HUES64 (cell line): ENCODE results near the gene DSCAML1.

Source experiments
- H3K27ac ChIP-seq: 2 replicates; pipeline ENCODE4 v1.7.0; 2013; ENCODE audit warnings: low read depth, low read length, inconsistent platforms
- H3K27me3 ChIP-seq: 2 replicates; pipeline ENCODE4 v1.6.1; 2013; ENCODE audit warnings: mild to moderate bottlenecking, low read length; ENCODE audit not compliant: insufficient read depth
- H3K36me3 ChIP-seq: 2 replicates; pipeline ENCODE4 v1.6.1; 2013; ENCODE audit warnings: mild to moderate bottlenecking, low read length; ENCODE audit not compliant: insufficient read depth
- H3K4me1 ChIP-seq: 2 replicates; pipeline ENCODE4 v1.6.1; 2013; ENCODE audit warnings: mild to moderate bottlenecking, low read length, moderate library complexity; ENCODE audit not compliant: insufficient read depth
- H3K4me3 ChIP-seq: 2 replicates; pipeline ENCODE4 v1.5.1; 2013; ENCODE audit warnings: mild to moderate bottlenecking, low read length, moderate library complexity
- H3K9ac ChIP-seq: 2 replicates; pipeline ENCODE4 v1.6.1; 2013; ENCODE audit warnings: mild to moderate bottlenecking, low read depth, low read length
- H3K9me3 ChIP-seq: 2 replicates; pipeline ENCODE4 v1.6.1; 2013; ENCODE audit warnings: low read depth, low read length; ENCODE audit not compliant: insufficient read depth
- WGBS: fragments of 150-250, 120-280 bp; methylation state at CpG from one replicate; pipeline ENCODE4 v1.1.7; 2013; ENCODE audit warnings: missing lambda C conversion rate; 5-methylcytosine and 5-hydroxymethylcytosine counted together

The DSCAML1 gene

DNA sequence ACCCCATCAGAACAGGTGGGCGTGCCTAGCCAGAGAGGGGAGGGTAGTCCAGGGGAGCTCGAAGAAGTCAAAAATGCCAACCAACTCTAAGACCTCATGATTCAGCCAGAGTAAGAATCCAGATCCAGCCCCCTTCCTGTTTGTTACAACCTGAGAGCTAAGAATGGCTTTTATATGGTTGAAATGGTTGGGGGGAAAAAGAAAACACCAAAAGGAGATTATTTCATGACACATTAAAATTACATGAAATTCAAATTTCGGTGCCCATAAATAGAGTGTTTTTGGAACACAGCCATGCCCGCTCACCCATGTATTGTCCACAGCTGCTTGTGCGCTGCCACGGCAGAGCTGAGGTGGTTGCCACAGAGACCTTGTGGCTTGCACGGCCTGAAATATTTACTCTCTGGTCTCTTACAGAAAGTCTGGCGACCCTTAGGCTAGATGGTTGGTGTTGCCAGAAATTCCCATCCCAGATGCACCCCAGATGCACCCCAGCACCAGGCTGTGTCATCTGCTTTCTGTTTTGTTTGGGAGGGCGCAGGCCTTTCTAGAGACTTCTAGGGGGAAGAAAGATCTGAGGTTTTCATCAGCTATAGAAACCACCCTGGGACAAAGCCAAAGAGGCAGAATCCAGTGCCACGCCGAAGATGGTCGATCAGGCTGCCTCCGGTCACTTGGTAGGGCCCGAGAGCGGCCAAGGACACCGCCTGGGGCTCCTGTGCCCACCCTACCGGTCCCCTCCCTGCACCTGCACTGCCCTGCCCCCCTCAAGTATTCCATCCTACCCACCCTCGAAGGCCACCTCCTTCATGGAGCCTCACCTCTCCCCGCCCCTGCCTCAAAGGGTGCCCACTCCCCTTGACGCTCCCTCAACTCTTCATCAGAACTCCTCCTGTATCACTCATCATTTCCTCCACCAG is 80.2 kb downstream of the DSCAML1 start:
- Histone ChIP-seq H3K9ac (no peak overlapping the region), H3K4me3 (no peak overlapping the region), H3K4me1 (peaks cover 18% of the 10 kb centered on the region), H3K9me3 (no peaks in the 10 kb centered on the region), H3K36me3 (no peaks in the 10 kb centered on the region), H3K27me3 (peaks cover 11% of the 10 kb centered on the region; the same call in 1 of the 2 replicates), H3K27ac (no peak overlapping the region)
- 94% methylated on average over 19 of the region's 20 CpGs for WGBS

- H3K4me1 ChIP-seq: peaks cover 17% of the 10 kb centered on the region
- H3K36me3 ChIP-seq: no peaks in the 10 kb centered on the region
- WGBS: 79% methylated on average over 8 of the region's 8 CpGs
- H3K27me3 ChIP-seq: peaks cover 6% of the 10 kb centered on the region; the same call in 1 of the 2 replicates
- H3K4me3 ChIP-seq: no peak overlapping the region
- no peak overlapping the region for H3K9ac ChIP-seq
- no peaks in the 10 kb centered on the region for H3K9me3 ChIP-seq
- H3K27ac ChIP-seq: no peak overlapping the region
These were observed 81.2 kb downstream of the DSCAML1 start for GRCh38 chr11:117715801-117716200.

DNA sequence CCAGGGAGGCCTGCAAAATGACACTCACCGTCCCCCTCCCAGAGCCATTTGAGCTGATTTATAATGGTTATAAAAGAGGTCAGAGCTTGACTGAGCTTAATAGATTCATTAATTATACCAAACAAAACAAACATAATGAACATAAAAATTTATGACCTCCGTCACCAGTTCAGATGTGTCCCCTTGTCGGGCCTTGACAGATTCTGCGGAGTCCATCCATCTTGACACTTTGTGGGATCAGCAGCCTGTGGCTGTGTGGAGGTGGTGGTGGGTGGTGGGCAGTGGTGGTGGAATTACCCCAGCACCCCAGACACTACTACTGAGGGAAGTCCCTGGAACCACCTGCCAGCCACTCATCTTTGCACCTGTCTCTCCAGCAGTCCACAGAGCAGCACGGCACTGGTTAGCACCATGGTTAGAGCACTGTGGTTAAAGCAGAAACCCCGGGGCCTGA is 83.5 kb downstream of the DSCAML1 start:
- Histone ChIP-seq H3K9me3 (no peaks in the 10 kb centered on the region), H3K4me3 (no peak overlapping the region), H3K4me1 (peaks cover 13% of the 10 kb centered on the region), H3K36me3 (no peaks in the 10 kb centered on the region), H3K27ac (no peak overlapping the region), H3K27me3 (peaks cover 4% of the 10 kb centered on the region; the same call in 1 of the 2 replicates), H3K9ac (no peak overlapping the region)
- WGBS: 98% methylated on average over 6 of the region's 6 CpGs

DNA sequence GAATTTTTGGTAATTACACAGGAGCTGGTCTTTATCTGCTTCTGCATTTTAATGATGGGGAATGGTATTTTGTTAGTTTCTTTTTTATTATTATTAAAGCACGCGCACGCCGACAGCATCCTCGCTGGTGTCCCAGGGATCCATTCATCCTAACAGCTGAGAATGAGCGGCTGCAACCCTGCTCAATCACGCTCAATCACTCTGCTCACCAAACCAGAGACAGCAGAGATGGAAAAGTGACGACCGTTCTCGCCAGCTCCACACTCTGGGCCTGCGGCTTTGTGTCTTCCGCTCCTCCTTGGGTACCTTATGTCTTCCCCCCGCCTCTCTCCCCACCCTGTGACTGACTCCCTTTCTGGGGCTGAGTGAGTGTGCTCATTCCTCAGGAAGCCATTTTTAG is 84.5 kb downstream of the DSCAML1 start:
- 91% methylated on average over 13 of the region's 13 CpGs for WGBS
- Histone ChIP-seq H3K9ac (no peak overlapping the region), H3K27me3 (peaks cover 4% of the 10 kb centered on the region; the same call in 1 of the 2 replicates), H3K27ac (no peak overlapping the region), H3K4me3 (no peak overlapping the region), H3K36me3 (no peaks in the 10 kb centered on the region), H3K9me3 (no peaks in the 10 kb centered on the region), H3K4me1 (peaks cover 3% of the 10 kb centered on the region; the same call in 1 of the 2 replicates)

DNA sequence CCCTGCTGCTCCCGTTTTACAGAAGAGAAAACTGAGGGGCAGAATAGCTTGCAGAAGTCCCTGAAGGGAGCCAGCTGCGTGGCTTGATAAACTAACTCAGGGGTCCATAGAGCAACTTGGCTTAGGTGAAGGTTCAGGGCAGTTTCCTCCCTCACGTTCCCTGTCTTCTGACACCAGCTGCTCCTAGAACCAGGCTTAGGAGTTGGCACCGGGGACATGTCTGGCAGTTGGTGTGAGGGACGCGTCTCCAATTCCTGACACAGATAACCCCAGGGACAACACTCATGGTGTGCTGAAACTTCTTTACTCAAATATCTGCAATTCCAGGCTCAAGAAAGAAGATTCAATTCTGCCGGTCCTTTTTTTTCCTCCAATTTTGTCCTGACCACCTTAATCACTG is 85.7 kb downstream of the DSCAML1 start:
- no peaks in the 10 kb centered on the region for H3K9me3 ChIP-seq
- no peak overlapping the region for H3K27ac ChIP-seq
- H3K27me3 ChIP-seq: peaks cover 2% of the 10 kb centered on the region; the same call in 1 of the 2 replicates
- H3K4me1 ChIP-seq: no peaks in the 10 kb centered on the region
- WGBS: 89% methylated on average over 7 of the region's 7 CpGs
- H3K9ac ChIP-seq: no peak overlapping the region
- no peaks in the 10 kb centered on the region for H3K36me3 ChIP-seq
- no peak overlapping the region for H3K4me3 ChIP-seq

DNA sequence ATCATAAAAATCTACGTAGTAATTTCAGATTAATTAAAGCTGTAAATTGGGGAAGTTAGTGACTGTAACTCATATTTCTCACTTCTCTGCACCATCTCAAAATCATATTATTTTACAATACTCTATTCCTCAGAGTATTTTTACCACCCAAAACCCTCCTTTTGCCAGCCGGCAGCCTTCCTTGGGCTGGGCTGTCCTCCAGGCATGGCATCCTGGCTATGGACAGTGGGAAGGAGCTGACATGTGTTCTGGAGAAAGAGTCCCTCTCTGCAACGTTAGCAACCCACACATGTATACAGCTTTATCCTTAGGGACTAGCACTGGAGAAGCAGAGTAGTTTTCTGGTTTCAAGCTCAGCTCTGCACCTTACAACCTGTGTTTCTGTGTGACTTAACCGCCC is 86.8 kb downstream of the DSCAML1 start:
- no peaks in the 10 kb centered on the region for H3K36me3 ChIP-seq
- no peak overlapping the region for H3K4me3 ChIP-seq
- no peaks in the 10 kb centered on the region for H3K4me1 ChIP-seq
- WGBS: 93% methylated on average over 2 of the region's 4 CpGs
- H3K9me3 ChIP-seq: no peaks in the 10 kb centered on the region
- no peak overlapping the region for H3K9ac ChIP-seq
- H3K27me3 ChIP-seq: no peaks in the 10 kb centered on the region
- no peak overlapping the region for H3K27ac ChIP-seq

- no peak overlapping the region for H3K4me3 ChIP-seq
- no peaks in the 10 kb centered on the region for H3K27me3 ChIP-seq
- H3K36me3 ChIP-seq: no peaks in the 10 kb centered on the region
- no peak overlapping the region for H3K27ac ChIP-seq
- WGBS: 85% methylated on average over 12 of the region's 12 CpGs
- H3K9me3 ChIP-seq: no peaks in the 10 kb centered on the region
- H3K4me1 ChIP-seq: peaks cover 12% of the 10 kb centered on the region; the same call in 1 of the 2 replicates
- no peak overlapping the region for H3K9ac ChIP-seq
These were observed 90.6 kb downstream of the DSCAML1 start for GRCh38 chr11:117706322-117706814.

GRCh38 chr11:117705866-117706265 is 91.2 kb downstream of the DSCAML1 start:
- no peaks in the 10 kb centered on the region for H3K36me3 ChIP-seq
- no peak overlapping the region for H3K4me3 ChIP-seq
- H3K27me3 ChIP-seq: no peaks in the 10 kb centered on the region
- 90% methylated on average over 6 of the region's 6 CpGs for WGBS
- no peaks in the 10 kb centered on the region for H3K9me3 ChIP-seq
- H3K9ac ChIP-seq: no peak overlapping the region
- H3K4me1 ChIP-seq: peaks cover 12% of the 10 kb centered on the region; the same call in 1 of the 2 replicates
- no peak overlapping the region for H3K27ac ChIP-seq

- H3K27me3 ChIP-seq: no peaks in the 10 kb centered on the region
- no peak overlapping the region for H3K4me3 ChIP-seq
- H3K4me1 ChIP-seq: peaks cover 12% of the 10 kb centered on the region; the same call in 1 of the 2 replicates
- 67% methylated on average over 21 of the region's 24 CpGs for WGBS
- no peaks in the 10 kb centered on the region for H3K36me3 ChIP-seq
- H3K9ac ChIP-seq: no peak overlapping the region
- no peaks in the 10 kb centered on the region for H3K9me3 ChIP-seq
- H3K27ac ChIP-seq: no peak overlapping the region
These were observed 92.5 kb downstream of the DSCAML1 start for GRCh38 chr11:117704395-117705100.

GRCh38 chr11:117702946-117703598 is 93.9 kb downstream of the DSCAML1 start:
- WGBS: 51% methylated on average over 7 of the region's 7 CpGs
- Histone ChIP-seq H3K9me3 (no peaks in the 10 kb centered on the region), H3K27me3 (no peaks in the 10 kb centered on the region), H3K9ac (no peak overlapping the region), H3K4me3 (no peak overlapping the region), H3K36me3 (no peaks in the 10 kb centered on the region), H3K4me1 (peaks cover 12% of the 10 kb centered on the region; the same call in 1 of the 2 replicates), H3K27ac (no peak overlapping the region)
